ENCODE data around the gene MRTFA. TPM values are rescaled to one million over a fixed set of nuclear protein-coding genes. Genes with fewer than 3 reads are reported as not detected.
A peak's percentile ranks its signal among the peaks of the same experiment; 100 is the strongest.

MRTFA gene
- total and polyA plus RNA-seq, 9 of the 15 experiments (the other 6 are each of a cell fraction or from before 2014, with no cell fraction given), result 0.84 to 21.1 (median 3.7) TPM

DNA sequence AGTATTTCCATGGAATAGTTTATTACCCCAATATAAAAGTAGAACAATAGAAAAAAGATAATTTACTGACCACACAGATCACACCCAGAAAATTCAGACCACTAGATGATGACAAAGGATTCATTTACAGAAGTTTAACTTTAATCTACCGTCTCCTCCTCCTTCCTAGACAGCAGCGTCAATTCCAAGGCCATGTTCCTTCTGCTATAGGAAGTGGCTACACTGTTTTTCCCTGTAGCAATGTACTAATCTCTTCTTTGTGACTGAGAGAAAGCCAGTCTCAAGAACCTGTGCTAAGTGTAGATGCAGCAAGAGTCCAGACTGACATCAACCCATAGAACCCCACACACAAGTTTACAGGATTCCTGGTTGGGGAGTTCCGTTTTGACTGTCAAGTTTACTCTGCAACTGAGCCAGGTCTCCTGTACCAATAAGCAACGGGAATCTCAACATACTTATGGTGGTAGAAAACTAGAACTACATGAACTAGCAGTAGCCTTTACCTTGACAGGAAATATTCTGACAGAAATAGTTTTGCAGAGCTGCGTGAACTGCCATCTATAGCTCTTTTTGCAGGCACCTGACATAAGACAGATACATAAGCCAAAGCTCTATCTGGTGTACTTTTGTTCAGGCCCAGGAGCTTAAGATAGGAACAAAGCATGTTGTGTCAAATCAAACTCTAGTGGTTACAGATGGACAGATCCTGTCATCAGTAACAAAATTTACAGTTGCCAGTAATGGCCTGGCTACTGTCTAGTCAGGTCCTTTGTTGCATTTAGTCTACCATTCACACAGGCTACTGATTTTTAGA lies 42.9 kb downstream of the MRTFA start (continued):
- TF ChIP-seq, protein P1, sequence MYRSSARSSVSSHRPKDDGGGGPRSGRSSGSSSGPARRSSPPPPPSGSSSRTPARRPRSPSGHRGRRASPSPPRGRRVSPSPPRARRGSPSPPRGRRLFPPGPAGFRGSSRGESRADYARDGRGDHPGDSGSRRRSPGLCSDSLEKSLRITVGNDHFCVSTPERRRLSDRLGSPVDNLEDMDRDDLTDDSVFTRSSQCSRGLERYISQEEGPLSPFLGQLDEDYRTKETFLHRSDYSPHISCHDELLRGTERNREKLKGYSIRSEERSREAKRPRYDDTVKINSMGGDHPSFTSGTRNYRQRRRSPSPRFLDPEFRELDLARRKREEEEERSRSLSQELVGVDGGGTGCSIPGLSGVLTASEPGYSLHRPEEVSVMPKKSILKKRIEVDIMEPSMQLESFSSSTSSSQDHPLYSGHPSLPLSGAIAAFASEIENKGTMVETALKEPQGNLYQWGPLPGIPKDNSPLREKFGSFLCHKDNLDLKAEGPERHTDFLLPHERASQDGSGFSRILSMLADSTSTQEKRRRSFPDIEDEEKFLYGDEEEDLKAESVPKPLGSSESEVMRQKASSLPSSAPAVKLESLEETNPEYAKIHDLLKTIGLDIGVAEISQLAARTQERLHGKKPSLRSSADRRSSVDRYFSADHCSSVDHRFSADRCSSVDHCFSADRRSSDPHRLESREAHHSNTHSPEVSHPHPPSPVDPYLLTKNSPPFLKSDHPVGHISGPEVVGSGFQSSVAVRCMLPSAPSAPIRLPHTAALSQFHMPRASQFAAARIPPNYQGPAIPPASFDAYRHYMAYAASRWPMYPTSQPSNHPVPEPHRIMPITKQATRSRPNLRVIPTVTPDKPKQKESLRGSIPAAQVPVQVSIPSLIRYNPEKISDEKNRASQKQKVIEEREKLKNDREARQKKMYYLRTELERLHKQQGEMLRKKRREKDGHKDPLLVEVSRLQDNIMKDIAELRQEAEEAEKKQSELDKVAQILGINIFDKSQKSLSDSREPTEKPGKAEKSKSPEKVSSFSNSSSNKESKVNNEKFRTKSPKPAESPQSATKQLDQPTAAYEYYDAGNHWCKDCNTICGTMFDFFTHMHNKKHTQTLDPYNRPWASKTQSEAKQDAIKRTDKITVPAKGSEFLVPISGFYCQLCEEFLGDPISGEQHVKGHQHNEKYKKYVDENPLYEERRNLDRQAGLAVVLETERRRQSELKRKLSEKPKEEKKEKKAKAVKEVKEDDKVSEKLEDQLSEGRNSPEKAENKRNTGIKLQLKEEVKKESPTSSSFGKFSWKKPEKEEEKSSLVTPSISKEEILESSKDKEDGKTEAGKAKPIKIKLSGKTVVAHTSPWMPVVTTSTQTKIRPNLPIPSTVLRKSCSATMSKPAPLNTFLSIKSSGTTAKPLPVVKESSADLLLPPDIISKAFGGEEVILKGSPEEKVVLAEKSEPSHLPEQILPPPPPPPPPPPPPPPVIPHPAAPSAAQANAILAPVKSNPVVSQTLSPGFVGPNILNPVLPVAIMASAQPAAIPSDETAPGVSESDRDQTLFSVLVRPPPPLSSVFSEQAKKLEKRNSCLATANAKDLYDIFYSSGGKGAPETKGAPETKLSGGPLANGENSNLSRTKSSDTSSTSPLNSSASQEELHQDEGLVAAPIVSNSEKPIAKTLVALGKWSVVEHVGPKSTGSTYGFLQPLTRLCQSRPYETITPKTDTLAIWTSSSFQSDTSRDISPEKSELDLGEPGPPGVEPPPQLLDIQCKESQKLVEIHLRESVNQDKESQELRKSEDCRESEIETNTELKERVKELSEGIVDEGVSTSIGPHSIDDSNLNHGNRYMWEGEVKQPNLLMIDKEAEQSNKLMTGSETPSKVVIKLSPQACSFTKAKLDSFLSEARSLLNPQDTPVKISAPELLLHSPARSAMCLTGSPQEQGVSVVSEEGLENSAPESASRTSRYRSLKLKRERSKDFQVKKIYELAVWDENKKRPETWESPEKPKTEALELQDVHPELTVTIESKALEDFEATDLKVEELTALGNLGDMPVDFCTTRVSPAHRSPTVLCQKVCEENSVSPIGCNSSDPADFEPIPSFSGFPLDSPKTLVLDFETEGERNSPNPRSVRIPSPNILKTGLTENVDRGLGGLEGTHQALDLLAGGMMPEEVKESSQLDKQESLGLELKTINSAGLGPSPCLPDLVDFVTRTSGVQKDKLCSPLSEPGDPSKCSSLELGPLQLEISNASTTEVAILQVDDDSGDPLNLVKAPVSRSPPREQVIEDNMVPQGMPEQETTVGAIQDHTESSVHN (IDR thresholded peaks at IDR 0.05; ENCODE audit: borderline replicate concordance in 1 of 2, low read depth in 1 of 2), result no peak
- TF ChIP-seq EP300 (IDR thresholded peaks at IDR 0.05; ENCODE audit: low read length) (peak; percentile 52; the same call in 1 of the 2 replicates), ZEB2 (IDR thresholded peaks at IDR 0.05) (no peak), POLR2H (tag; IDR thresholded peaks at IDR 0.05; ENCODE audit: low read depth) (no peak), ARID1B (IDR thresholded peaks at IDR 0.05) (peak; percentile 45), CBFA2T2 (conservative IDR thresholded peaks at IDR 0.05) (peak; percentile 31; the same call in 1 of the 2 replicates), SIRT6 (IDR thresholded peaks at IDR 0.05; ENCODE audit: low read depth, low read length) (no peak), KDM1A (IDR thresholded peaks at IDR 0.05) (peak; percentile 57 to 65; a peak in 3 of 4 replicates), POLR3A (IDR thresholded peaks at IDR 0.05; ENCODE audit: borderline replicate concordance, extremely low read depth, insufficient read depth, insufficient read length) (no peak), CBFA2T3 (IDR thresholded peaks at IDR 0.05) (peak; percentile 66), SOX6 (IDR thresholded peaks at IDR 0.05) (peak; percentile 84), MEIS2 (IDR thresholded peaks at IDR 0.05; ENCODE audit: partially characterized antibody) (peak; percentile 97), HMG20A (CRISPR knock-in tag; conservative IDR thresholded peaks at IDR 0.05) (no peak), PBX2 (CRISPR knock-in tag; IDR thresholded peaks at IDR 0.05; ENCODE audit: low read depth) (no peak), PBX2 (tag; conservative IDR thresholded peaks at IDR 0.05; ENCODE audit: low read depth) (peak; percentile 90)
